Measurements from ENCODE around the gene SLC7A14. TPM values are rescaled to one million over a fixed set of nuclear protein-coding genes. Genes with fewer than 3 reads are reported as not detected.

SLC7A14 gene
- total RNA-seq, 1 donor from 2014 or later: not detected

- Histone ChIP-seq H3K4me3 (no peak overlapping the region), H3K36me3 (no peaks in the 10 kb centered on the region), H3F3A (ENCODE audit: low read depth) (no peaks in the 10 kb centered on the region), H3K27ac (no peak overlapping the region), H3K79me2 (ENCODE audit: low read depth) (no peaks in the 10 kb centered on the region), H4K20me1 (ENCODE audit: low read depth) (no peaks in the 10 kb centered on the region), H2AFZ (replicated peaks) (peak overlapping the region; percentile 88), H3K4me2 (no peak overlapping the region), H3K9me3 (ENCODE audit: low read depth) (no peaks in the 10 kb centered on the region), H3K4me1 (no peaks in the 10 kb centered on the region), H3K27me3 (no peaks in the 10 kb centered on the region), H3K9ac (no peak overlapping the region)
- Mint-ChIP-seq H3K4me1 (peaks cover 3% of the 10 kb centered on the region), H3K27ac (no peak overlapping the region), H3K36me3 (no peaks in the 10 kb centered on the region), H3K27me3 (ENCODE audit: insufficient read depth, low read depth) (peaks cover 4% of the 10 kb centered on the region), H3K4me3 (no peak overlapping the region), H3K9me3 (no peaks in the 10 kb centered on the region)
- no peak for TF ChIP-seq EZH2phosphoT487 (IDR thresholded peaks at IDR 0.05)
- no peak for TF ChIP-seq CTCF (IDR thresholded peaks at IDR 0.05)
- TF ChIP-seq EZH2 (IDR thresholded peaks at IDR 0.05): no peak
- no peak for DNase-seq (ENCODE audit: low spot score)
Measured at GRCh38 chr3:170563712-170564423, 22.0 kb downstream of the SLC7A14 start.

GRCh38 chr3:170562080-170562479 is 23.8 kb downstream of the SLC7A14 start:
- peaks cover 4% of the 10 kb centered on the region for H3K27me3 Mint-ChIP-seq (ENCODE audit: insufficient read depth, low read depth)
- H3K27ac ChIP-seq: no peak overlapping the region

GRCh38 chr3:170560717-170561382 is 25.0 kb downstream of the SLC7A14 start:
- Histone ChIP-seq H3K4me1 (no peaks in the 10 kb centered on the region), H3K79me2 (ENCODE audit: low read depth) (no peaks in the 10 kb centered on the region), H3K27me3 (no peaks in the 10 kb centered on the region), H3K9me3 (ENCODE audit: low read depth) (no peaks in the 10 kb centered on the region), H4K20me1 (ENCODE audit: low read depth) (no peaks in the 10 kb centered on the region), H3K4me3 (no peak overlapping the region), H3K4me2 (no peak overlapping the region), H3K36me3 (no peaks in the 10 kb centered on the region), H3F3A (ENCODE audit: low read depth) (no peaks in the 10 kb centered on the region), H3K27ac (no peak overlapping the region), H3K9ac (no peak overlapping the region), H2AFZ (replicated peaks) (no peak overlapping the region)
- no peak overlapping the region for H3K27ac Mint-ChIP-seq
- H3K36me3 Mint-ChIP-seq: no peaks in the 10 kb centered on the region
- DNase-seq (ENCODE audit: low spot score): no peak
- H3K4me1 Mint-ChIP-seq: peaks cover 3% of the 10 kb centered on the region
- no peak overlapping the region for H3K4me3 Mint-ChIP-seq
- TF ChIP-seq CTCF (IDR thresholded peaks at IDR 0.05) (no peak), EZH2phosphoT487 (IDR thresholded peaks at IDR 0.05) (no peak), EZH2 (IDR thresholded peaks at IDR 0.05) (no peak)
- H3K9me3 Mint-ChIP-seq: no peaks in the 10 kb centered on the region
- H3K27me3 Mint-ChIP-seq (ENCODE audit: insufficient read depth, low read depth): peaks cover 4% of the 10 kb centered on the region

More at GRCh38 chr3:170562080-170562479, 23.8 kb downstream of the SLC7A14 start:
- Mint-ChIP-seq H3K9me3 (no peaks in the 10 kb centered on the region), H3K4me1 (peaks cover 3% of the 10 kb centered on the region), H3K36me3 (no peaks in the 10 kb centered on the region), H3K4me3 (no peak overlapping the region), H3K27ac (no peak overlapping the region)
- Histone ChIP-seq H3K79me2 (ENCODE audit: low read depth) (no peaks in the 10 kb centered on the region), H3F3A (ENCODE audit: low read depth) (no peaks in the 10 kb centered on the region), H3K36me3 (no peaks in the 10 kb centered on the region), H3K4me2 (no peak overlapping the region), H3K4me3 (no peak overlapping the region), H4K20me1 (ENCODE audit: low read depth) (no peaks in the 10 kb centered on the region), H3K27me3 (no peaks in the 10 kb centered on the region), H3K4me1 (no peaks in the 10 kb centered on the region), H3K9me3 (ENCODE audit: low read depth) (no peaks in the 10 kb centered on the region), H3K9ac (no peak overlapping the region), H2AFZ (replicated peaks) (no peak overlapping the region)
- TF ChIP-seq EZH2phosphoT487 (IDR thresholded peaks at IDR 0.05): no peak
- no peak for TF ChIP-seq CTCF (IDR thresholded peaks at IDR 0.05)
- no peak for TF ChIP-seq EZH2 (IDR thresholded peaks at IDR 0.05)
- DNase-seq (ENCODE audit: low spot score): no peak

Measured in neural progenitor cell (in vitro differentiated cells).